Measurements from ENCODE around the gene BEAN1. TPM values are rescaled to one million over a fixed set of nuclear protein-coding genes. Genes with fewer than 3 reads are reported as not detected.

The BEAN1 gene
- total RNA-seq, 1 experiment from 2014 or later = 0.61 TPM

DNA sequence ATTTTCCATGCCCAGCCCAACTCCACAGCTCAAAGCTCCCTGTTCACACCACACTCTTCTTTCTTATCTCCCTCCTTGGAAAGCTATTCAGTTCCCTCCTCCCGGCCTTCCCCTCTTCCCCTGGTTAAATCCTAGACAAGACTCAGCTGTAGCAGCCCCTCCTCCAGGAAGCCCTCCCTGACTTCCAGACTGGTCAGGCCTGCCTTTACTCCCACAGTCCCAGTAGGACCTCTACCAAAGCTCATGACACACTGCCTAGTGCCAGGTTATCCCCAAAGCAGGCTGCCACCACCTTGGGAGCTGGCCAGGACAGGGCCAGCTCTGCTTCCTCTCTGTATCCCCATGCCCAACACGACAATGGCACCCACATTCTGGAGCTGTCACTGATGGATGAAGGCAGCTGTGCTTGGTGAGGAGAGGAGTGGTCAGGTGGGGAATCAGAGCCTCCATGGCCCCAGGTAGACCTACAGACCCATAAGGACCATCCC, 50.0 kb downstream of the BEAN1 start:
- ATAC-seq (no peak), DNase-seq (ENCODE audit: low read depth, low spot score) (no peak)
- Histone ChIP-seq H3K4me2 (ENCODE audit: low read length) (no peak overlapping the region), H3K27ac (ENCODE audit: low read depth, low read length) (no peak overlapping the region), H2AFZ (ENCODE audit: low read depth, low read length, poor library complexity, severe bottlenecking) (no peak overlapping the region), H4K20me1 (ENCODE audit: insufficient read depth) (no peaks in the 10 kb centered on the region), H3K4me1 (ENCODE audit: control insufficient read depth in 1 of 2, insufficient read depth in 2 of 2, low read length in 2 of 2) (peaks cover 22 to 26% of the 10 kb centered on the region in 2 experiments), H3K79me2 (ENCODE audit: insufficient read depth, low read length) (no peaks in the 10 kb centered on the region), H3K9me2 (ENCODE audit: insufficient read depth) (no peaks in the 10 kb centered on the region), H3K27me3 (ENCODE audit: insufficient read depth, low read length) (no peaks in the 10 kb centered on the region), H3K9me3 (ENCODE audit: control insufficient read depth in 1 of 2, insufficient read depth in 1 of 2, low read depth in 1 of 2, low read length in 2 of 2) (no peaks in the 10 kb centered on the region), H3K4me3 (replicated peaks in 1 of 2; ENCODE audit: low read depth in 1 of 2, low read length in 2 of 2) (no peak overlapping the region), H3K36me3 (ENCODE audit: control insufficient read depth in 1 of 2, insufficient read depth in 2 of 2, low read length in 2 of 2) (no peaks in the 10 kb centered on the region), H3K9ac (ENCODE audit: low read length) (no peak overlapping the region)
- BruUV-seq (replicated peaks) = no TSS peak
- TF ChIP-seq, protein P1, sequence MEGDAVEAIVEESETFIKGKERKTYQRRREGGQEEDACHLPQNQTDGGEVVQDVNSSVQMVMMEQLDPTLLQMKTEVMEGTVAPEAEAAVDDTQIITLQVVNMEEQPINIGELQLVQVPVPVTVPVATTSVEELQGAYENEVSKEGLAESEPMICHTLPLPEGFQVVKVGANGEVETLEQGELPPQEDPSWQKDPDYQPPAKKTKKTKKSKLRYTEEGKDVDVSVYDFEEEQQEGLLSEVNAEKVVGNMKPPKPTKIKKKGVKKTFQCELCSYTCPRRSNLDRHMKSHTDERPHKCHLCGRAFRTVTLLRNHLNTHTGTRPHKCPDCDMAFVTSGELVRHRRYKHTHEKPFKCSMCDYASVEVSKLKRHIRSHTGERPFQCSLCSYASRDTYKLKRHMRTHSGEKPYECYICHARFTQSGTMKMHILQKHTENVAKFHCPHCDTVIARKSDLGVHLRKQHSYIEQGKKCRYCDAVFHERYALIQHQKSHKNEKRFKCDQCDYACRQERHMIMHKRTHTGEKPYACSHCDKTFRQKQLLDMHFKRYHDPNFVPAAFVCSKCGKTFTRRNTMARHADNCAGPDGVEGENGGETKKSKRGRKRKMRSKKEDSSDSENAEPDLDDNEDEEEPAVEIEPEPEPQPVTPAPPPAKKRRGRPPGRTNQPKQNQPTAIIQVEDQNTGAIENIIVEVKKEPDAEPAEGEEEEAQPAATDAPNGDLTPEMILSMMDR (IDR thresholded peaks at IDR 0.05 in 2 of 3, conservative IDR thresholded peaks at IDR 0.05 in 1 of 3; ENCODE audit: borderline replicate concordance in 1 of 3, insufficient read depth in 1 of 3, low read depth in 2 of 3, low read length in 2 of 3) = no peak
- TF ChIP-seq CBX3 (IDR thresholded peaks at IDR 0.05; ENCODE audit: low read depth) = no peak
- no peak for TF ChIP-seq RAD21 (IDR thresholded peaks at IDR 0.05; ENCODE audit: low read depth)
- TF ChIP-seq CEBPB (IDR thresholded peaks at IDR 0.05; ENCODE audit: low read depth) = no peak
- TF ChIP-seq FOSL1 (IDR thresholded peaks at IDR 0.05; ENCODE audit: low read depth) = no peak
- TF ChIP-seq POLR2A (IDR thresholded peaks at IDR 0.05; ENCODE audit: borderline replicate concordance, extremely low read depth, insufficient read depth, insufficient read length) = no peak
- no peak for TF ChIP-seq YY1 (IDR thresholded peaks at IDR 0.05; ENCODE audit: extremely low read depth, insufficient replicate concordance, low read depth, low read length)
- TF ChIP-seq SIN3A (IDR thresholded peaks at IDR 0.05; ENCODE audit: low read depth) = no peak
- TF ChIP-seq EZH2 (IDR thresholded peaks at IDR 0.05) = no peak
- no peak for TF ChIP-seq TCF7L2 (IDR thresholded peaks at IDR 0.05; ENCODE audit: borderline replicate concordance, extremely low read depth, insufficient read depth, insufficient read length)
- TF ChIP-seq SP1 (IDR thresholded peaks at IDR 0.05; ENCODE audit: low read depth) = no peak
- no peak for TF ChIP-seq ZNF274 (IDR thresholded peaks at IDR 0.05; ENCODE audit: low read depth, low read length)
- intact Hi-C loops (cut with micrococcal nuclease) = no loop called here
- RAD21 ChIA-PET (ENCODE audit: low non-redundant PET in 1 of 2, low total read pairs in 2 of 2, uncharacterized antibody in 2 of 2, unreplicated experiment in 2 of 2) = interaction anchor here (2.0 to 2.2 kb wide), 2 partner anchors 70 kb away, joined by 12 to 13 read pairs; no protein-coding TSS in a partner anchor
- CTCF ChIA-PET = interaction anchor here (0.8 to 3.5 kb wide), 6 partner anchors 33 to 112 kb away, joined by 3 to 44 read pairs (median 4); no protein-coding TSS in a partner anchor
- POLR2A ChIA-PET = interaction anchor here (1.3 to 1.8 kb wide), 2 partner anchors 69 to 72 kb away, joined by 6 to 10 read pairs; no protein-coding TSS in a partner anchor

All from HCT116 (cell line).